ENCODE measurements around the gene PARP1.

DNA sequence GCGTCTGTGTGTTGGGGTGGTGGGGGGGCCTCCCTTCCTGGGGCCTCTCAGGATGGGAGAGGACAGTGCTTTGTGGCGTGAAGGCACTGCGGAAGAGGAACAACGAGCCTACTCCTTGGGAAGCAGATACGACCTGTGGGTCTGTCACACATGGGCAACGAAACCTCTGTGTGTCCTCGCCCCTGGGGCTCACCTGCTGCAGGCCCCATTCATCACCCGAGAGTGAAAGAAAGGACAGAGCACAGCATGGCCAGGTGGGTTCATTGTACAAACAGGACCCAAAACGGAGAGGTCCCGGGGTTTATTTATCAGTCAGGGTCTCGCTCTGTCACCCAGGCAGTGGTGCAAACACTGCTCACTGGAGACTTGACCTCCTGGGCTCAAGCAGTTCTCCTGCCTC lies 58.8 kb downstream of the PARP1 start:
- TF ChIP-seq, protein P1, sequence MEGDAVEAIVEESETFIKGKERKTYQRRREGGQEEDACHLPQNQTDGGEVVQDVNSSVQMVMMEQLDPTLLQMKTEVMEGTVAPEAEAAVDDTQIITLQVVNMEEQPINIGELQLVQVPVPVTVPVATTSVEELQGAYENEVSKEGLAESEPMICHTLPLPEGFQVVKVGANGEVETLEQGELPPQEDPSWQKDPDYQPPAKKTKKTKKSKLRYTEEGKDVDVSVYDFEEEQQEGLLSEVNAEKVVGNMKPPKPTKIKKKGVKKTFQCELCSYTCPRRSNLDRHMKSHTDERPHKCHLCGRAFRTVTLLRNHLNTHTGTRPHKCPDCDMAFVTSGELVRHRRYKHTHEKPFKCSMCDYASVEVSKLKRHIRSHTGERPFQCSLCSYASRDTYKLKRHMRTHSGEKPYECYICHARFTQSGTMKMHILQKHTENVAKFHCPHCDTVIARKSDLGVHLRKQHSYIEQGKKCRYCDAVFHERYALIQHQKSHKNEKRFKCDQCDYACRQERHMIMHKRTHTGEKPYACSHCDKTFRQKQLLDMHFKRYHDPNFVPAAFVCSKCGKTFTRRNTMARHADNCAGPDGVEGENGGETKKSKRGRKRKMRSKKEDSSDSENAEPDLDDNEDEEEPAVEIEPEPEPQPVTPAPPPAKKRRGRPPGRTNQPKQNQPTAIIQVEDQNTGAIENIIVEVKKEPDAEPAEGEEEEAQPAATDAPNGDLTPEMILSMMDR (IDR thresholded peaks at IDR 0.05): no peak
- TF ChIP-seq POLR2AphosphoS5 (IDR thresholded peaks at IDR 0.05; ENCODE audit: low read depth, low read length) (no peak), TCF7L2 (IDR thresholded peaks at IDR 0.05; ENCODE audit: low read depth, low read length) (no peak), SIN3A (IDR thresholded peaks at IDR 0.05; ENCODE audit: borderline replicate concordance, insufficient read depth, low read depth, low read length) (no peak)
- TF ChIP-seq, protein P2, sequence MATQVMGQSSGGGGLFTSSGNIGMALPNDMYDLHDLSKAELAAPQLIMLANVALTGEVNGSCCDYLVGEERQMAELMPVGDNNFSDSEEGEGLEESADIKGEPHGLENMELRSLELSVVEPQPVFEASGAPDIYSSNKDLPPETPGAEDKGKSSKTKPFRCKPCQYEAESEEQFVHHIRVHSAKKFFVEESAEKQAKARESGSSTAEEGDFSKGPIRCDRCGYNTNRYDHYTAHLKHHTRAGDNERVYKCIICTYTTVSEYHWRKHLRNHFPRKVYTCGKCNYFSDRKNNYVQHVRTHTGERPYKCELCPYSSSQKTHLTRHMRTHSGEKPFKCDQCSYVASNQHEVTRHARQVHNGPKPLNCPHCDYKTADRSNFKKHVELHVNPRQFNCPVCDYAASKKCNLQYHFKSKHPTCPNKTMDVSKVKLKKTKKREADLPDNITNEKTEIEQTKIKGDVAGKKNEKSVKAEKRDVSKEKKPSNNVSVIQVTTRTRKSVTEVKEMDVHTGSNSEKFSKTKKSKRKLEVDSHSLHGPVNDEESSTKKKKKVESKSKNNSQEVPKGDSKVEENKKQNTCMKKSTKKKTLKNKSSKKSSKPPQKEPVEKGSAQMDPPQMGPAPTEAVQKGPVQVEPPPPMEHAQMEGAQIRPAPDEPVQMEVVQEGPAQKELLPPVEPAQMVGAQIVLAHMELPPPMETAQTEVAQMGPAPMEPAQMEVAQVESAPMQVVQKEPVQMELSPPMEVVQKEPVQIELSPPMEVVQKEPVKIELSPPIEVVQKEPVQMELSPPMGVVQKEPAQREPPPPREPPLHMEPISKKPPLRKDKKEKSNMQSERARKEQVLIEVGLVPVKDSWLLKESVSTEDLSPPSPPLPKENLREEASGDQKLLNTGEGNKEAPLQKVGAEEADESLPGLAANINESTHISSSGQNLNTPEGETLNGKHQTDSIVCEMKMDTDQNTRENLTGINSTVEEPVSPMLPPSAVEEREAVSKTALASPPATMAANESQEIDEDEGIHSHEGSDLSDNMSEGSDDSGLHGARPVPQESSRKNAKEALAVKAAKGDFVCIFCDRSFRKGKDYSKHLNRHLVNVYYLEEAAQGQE (IDR thresholded peaks at IDR 0.05; ENCODE audit: insufficient read depth in 1 of 2, low read depth in 2 of 2, low read length in 1 of 2): no peak
